CD4-positive, alpha-beta T cell (primary cell): Measurements from ENCODE around the gene KCNA1. TPM values are rescaled to one million over a fixed set of nuclear protein-coding genes. Genes with fewer than 3 reads are reported as not detected.

Experiments used
- ATAC-seq: fragments of 200-7000 bp; cut with Tn5 transposase; one replicate; pipeline ENCODE4 v1.10.0; 2022; ENCODE audit warnings: mild to moderate bottlenecking; ENCODE audit not compliant: poor library complexity
- CTCF ChIA-PET: fragments of 350-600 bp; sonication (Branson Sonifier 250); formaldehyde crosslinking; loops from one replicate; lab custom pipeline; 2021; ENCODE audit warnings: antibody characterized with exemption, inconsistent platforms; lab: Charles Lee
- POLR2A ChIA-PET: fragments of 350-600 bp; sonication (Branson Sonifier 250); formaldehyde crosslinking; loops from one replicate; lab custom pipeline; 2021; ENCODE audit warnings: antibody characterized with exemption, inconsistent platforms; lab: Charles Lee
- DNase-seq, 14 experiments: peaks; one replicate each; pipeline ENCODE4 v3.0.0-alpha.2; 2013 to 2020; ENCODE audit warnings: mixed read lengths in 2 of 14
- H3K27ac ChIP-seq, 2 donors: one replicate each; pipeline versions ENCODE4 v1.5.1 to v1.7.0; 2013; ENCODE audit warnings: low read length in 2 of 2, low read depth in 1 of 2, mild to moderate bottlenecking in 1 of 2
- H3K27me3 ChIP-seq, 2 experiments: 1 replicate in 1 of 2; 2 replicates in 1 of 2; pipeline versions ENCODE4 v1.6.1 to v1.7.0; 2013; ENCODE audit warnings: low read length in 2 of 2, control low read depth in 1 of 2, mild to moderate bottlenecking in 1 of 2, moderate library complexity in 1 of 2; ENCODE audit not compliant: insufficient read depth in 2 of 2, control insufficient read depth in 1 of 2
- H3K36me3 ChIP-seq: one replicate; pipeline ENCODE4 v1.6.1; 2013; ENCODE audit warnings: low read length, control low read depth; ENCODE audit not compliant: insufficient read depth
- H3K4me1 ChIP-seq: one replicate; pipeline ENCODE4 v1.6.1; 2013; ENCODE audit warnings: low read length, control low read depth; ENCODE audit not compliant: insufficient read depth
- H3K4me3 ChIP-seq: one replicate; pipeline ENCODE4 v1.5.1; 2013; ENCODE audit warnings: mild to moderate bottlenecking, low read length, moderate library complexity
- H3K9me3 ChIP-seq, 2 experiments: 1 replicate in 1 of 2; 2 replicates in 1 of 2; pipeline versions ENCODE4 v1.6.1 to v1.7.0; 2013; ENCODE audit warnings: low read length in 2 of 2, mild to moderate bottlenecking in 2 of 2, control low read depth in 1 of 2, moderate library complexity in 1 of 2; ENCODE audit not compliant: control insufficient read depth in 1 of 2, insufficient read depth in 1 of 2
- H3K27ac Mint-ChIP-seq: one replicate; pipeline ENCODE4 v1.8.0; 2020; ENCODE audit warnings: mixed read lengths
- H3K27me3 Mint-ChIP-seq: one replicate; pipeline ENCODE4 v1.8.0; 2021; ENCODE audit warnings: mixed read lengths
- H3K36me3 Mint-ChIP-seq: one replicate; pipeline ENCODE4 v1.8.0; 2021; ENCODE audit warnings: low read depth, mixed read lengths
- H3K4me1 Mint-ChIP-seq: one replicate; pipeline ENCODE4 v1.8.0; 2021; ENCODE audit warnings: low read depth, mixed read lengths
- H3K4me3 Mint-ChIP-seq: one replicate; pipeline ENCODE4 v1.8.0; 2020; ENCODE audit warnings: mild to moderate bottlenecking, mixed read lengths
- H3K9me3 Mint-ChIP-seq: one replicate; pipeline ENCODE4 v1.8.0; 2020; ENCODE audit warnings: mixed read lengths
- CTCF ChIP-seq: fragments of 200-600 bp; IDR thresholded peaks from one replicate; pipeline ENCODE4 v1.8.0; 2022; ENCODE audit warnings: antibody characterized with exemption, mild to moderate bottlenecking
- intact Hi-C, 2 experiments: fragments of 100-400 bp; cut with DNase I in 1 of 2; cut with micrococcal nuclease in 1 of 2; formaldehyde crosslinking; loops; one replicate each; pipeline versions ENCODE4 v1.15.1 to v1.9.0; 2023 to 2025; cut with DNase I, micrococcal nuclease
- total RNA-seq, 174 experiments: library from RNA in 2 of 174; stranded (reverse) in 2 of 174; gene quantifications; one replicate each; pipeline ENCODE4 v1.2.3 and lab custom pipeline; 2021 to 2026

Gene KCNA1
- total RNA-seq, 2 experiments from 2014 or later = not detected

GRCh38 chr12:4915752-4916151, 6.0 kb downstream of the KCNA1 start:
- ATAC-seq (no peak), DNase-seq (no peak)
- H3K36me3 Mint-ChIP-seq = no peaks in the 10 kb centered on the region
- Histone ChIP-seq H3K4me3 (no peak overlapping the region), H3K4me1 (peaks cover 7% of the 10 kb centered on the region), H3K9me3 (peaks cover 0 to 13% of the 10 kb centered on the region in 2 experiments), H3K27me3 (peaks cover 23 to 46% of the 10 kb centered on the region in 2 experiments), H3K36me3 (no peaks in the 10 kb centered on the region), H3K27ac (no peak overlapping the region)
- TF ChIP-seq CTCF = no peak
- no peak overlapping the region for H3K4me3 Mint-ChIP-seq
- intact Hi-C loops = no loop called here
- peaks cover under 1% of the 10 kb centered on the region for H3K4me1 Mint-ChIP-seq
- no peak overlapping the region for H3K27ac Mint-ChIP-seq
- ChIA-PET CTCF (no interaction called here), POLR2A (no interaction called here)
- H3K9me3 Mint-ChIP-seq = no peaks in the 10 kb centered on the region
- peaks cover 71% of the 10 kb centered on the region for H3K27me3 Mint-ChIP-seq

- ATAC-seq (no peak), DNase-seq (no peak)
- peaks cover 11 to 23% of the 10 kb centered on the region in 2 experiments for H3K27me3 ChIP-seq
- no peaks in the 10 kb centered on the region for H3K36me3 ChIP-seq
- H3K9me3 Mint-ChIP-seq = no peaks in the 10 kb centered on the region
- intact Hi-C loops = no loop called here
- H3K4me1 Mint-ChIP-seq = no peaks in the 10 kb centered on the region
- no peak overlapping the region for H3K27ac Mint-ChIP-seq
- H3K4me3 ChIP-seq = no peak overlapping the region
- H3K27ac ChIP-seq = no peak overlapping the region
- H3K9me3 ChIP-seq = no peaks in the 10 kb centered on the region
- H3K36me3 Mint-ChIP-seq = no peaks in the 10 kb centered on the region
- no peaks in the 10 kb centered on the region for H3K4me1 ChIP-seq
- CTCF ChIA-PET = no interaction called here
- H3K4me3 Mint-ChIP-seq = no peak overlapping the region
- POLR2A ChIA-PET = no interaction called here
- peaks cover 66% of the 10 kb centered on the region for H3K27me3 Mint-ChIP-seq
- TF ChIP-seq CTCF = no peak
These were observed 9.4 kb downstream of the KCNA1 start for GRCh38 chr12:4918950-4919660.

GRCh38 chr12:4932576-4932975, 22.9 kb downstream of the KCNA1 start:
- Histone ChIP-seq H3K27me3 (peaks cover 12 to 27% of the 10 kb centered on the region in 2 experiments), H3K27ac (no peak overlapping the region), H3K4me3 (no peak overlapping the region), H3K36me3 (no peaks in the 10 kb centered on the region), H3K4me1 (no peaks in the 10 kb centered on the region), H3K9me3 (no peaks in the 10 kb centered on the region)
- no peaks in the 10 kb centered on the region for H3K4me1 Mint-ChIP-seq
- H3K27ac Mint-ChIP-seq = no peak overlapping the region
- POLR2A ChIA-PET = no interaction called here
- DNase-seq (no peak), ATAC-seq (no peak)
- CTCF ChIA-PET = no interaction called here
- peaks cover 74% of the 10 kb centered on the region for H3K27me3 Mint-ChIP-seq
- TF ChIP-seq CTCF = no peak
- no peak overlapping the region for H3K4me3 Mint-ChIP-seq
- no peaks in the 10 kb centered on the region for H3K36me3 Mint-ChIP-seq
- intact Hi-C loops = no loop called here
- no peaks in the 10 kb centered on the region for H3K9me3 Mint-ChIP-seq
